Left forelimb (tissue), 1 donor: ENCODE results near the gene CHSY1.

Experiments used
- DNase-seq: peaks from one replicate; pipeline ENCODE4 v3.0.0-alpha.2; 2018; ENCODE audit warnings: low spot score

CHSY1 gene

DNA sequence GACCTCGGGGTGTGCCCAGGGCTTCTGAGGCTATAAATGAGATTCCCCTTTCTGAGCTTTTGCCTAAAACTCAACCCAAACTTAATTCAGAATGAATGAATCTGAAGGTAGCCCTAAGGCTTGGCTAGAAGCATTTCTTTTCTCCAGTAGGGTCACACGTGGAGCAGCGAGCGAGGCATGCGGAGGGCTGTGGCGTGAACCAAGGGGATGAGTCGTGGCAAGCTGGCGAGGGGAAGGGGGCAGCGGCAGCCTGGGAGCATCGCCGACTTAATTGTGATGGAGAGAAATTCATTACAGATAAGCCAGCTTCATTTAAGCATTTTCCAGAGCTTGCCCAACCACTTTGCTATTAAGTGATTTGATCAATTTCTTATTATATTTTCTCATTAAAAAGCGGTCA is 79.9 kb downstream of the CHSY1 start:
- no peak for DNase-seq

GRCh38 chr15:101170568-101171350 is 81.1 kb downstream of the CHSY1 start:
- DNase-seq, result no peak

GRCh38 chr15:101169495-101170071 is 82.3 kb downstream of the CHSY1 start:
- DNase-seq, result no peak

GRCh38 chr15:101168898-101169494 is 82.9 kb downstream of the CHSY1 start:
- DNase-seq, result no peak

GRCh38 chr15:101168463-101168824 is 83.4 kb downstream of the CHSY1 start:
- no peak for DNase-seq

DNA sequence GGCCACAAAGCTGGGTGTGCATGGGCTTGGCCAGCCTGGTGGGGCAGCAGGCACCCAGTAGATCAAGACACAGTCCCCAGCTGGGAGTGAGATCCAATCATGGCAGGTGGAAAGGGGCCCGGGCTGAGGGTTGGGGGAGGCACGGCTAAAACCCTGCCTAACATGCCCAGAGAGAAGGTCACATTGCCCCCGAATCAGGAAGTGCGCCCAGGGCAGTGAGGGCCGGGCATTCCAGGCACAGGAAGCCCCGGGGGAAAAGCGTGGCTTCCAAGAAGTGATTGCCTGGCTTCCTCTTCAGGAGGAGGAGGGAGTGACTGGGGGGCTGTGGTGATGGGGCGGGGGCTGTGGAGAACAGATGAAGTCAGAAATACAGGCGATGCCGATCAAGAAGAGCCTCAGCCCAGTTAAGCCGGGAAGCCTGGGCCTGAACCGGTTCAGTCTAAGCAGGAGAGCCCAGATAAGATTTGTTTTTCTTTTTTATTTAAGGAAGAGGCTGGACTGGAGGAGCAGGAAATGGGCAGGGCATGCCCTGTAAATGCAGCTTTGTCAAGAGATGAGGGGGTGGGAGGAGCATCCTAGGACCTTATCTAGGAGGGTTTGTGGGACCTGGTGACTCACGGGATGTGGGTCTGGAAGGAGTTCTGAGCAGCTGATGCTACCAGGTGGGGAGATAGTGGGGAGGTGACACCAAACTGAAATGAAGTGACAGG is 83.9 kb downstream of the CHSY1 start:
- DNase-seq, result no peak

- no peak for DNase-seq
Measured at GRCh38 chr15:101167411-101167752, 84.5 kb downstream of the CHSY1 start.

DNA sequence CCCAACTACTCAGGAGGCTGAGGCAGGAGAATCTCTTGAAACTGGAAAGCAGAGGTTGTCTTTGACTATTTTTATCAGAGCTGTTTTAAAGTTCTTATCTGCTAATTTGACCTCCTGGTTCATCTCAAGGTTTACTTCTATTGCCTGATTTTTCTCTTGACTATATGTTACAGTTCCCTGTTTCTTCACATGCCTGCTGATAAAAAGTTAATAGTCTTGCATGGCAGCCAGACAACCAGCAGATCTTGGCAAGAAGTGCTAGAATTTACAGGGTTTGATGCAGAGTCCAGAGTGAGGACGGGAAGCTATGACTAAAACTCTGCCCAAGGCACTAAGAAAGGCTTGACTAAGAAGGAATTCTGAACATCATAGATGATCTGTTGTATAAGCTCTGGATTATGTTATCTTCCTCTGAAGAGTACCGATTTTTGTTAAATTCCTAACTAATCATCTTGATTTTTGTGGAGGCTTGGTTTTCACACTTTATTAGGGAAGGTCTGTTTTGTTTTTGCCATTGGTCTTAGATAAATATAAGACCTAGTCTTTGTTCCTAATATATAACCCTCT is 85.9 kb downstream of the CHSY1 start:
- DNase-seq, result no peak

GRCh38 chr15:101162701-101163483 is 89.0 kb downstream of the CHSY1 start:
- peak; percentile 76 for DNase-seq

DNA sequence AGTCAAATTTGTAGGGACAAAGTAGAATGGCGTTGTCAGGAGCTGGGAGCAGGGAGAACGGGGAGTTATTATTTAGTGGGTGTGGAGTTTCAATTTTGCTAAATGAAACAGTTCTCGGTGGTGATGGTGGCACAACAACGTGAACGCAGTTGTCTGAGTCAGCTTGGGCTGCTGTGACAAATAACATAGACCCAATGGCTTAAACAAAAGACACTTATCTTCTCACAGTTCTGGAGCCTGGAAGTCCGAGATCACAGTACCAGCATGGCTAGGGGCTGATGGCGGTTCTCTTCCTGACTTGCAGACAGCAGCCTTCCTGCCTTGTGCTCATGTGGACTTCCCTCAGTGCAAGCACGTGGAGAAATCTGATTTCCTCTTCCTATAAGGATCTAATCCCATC is 90.2 kb downstream of the CHSY1 start:
- DNase-seq, result no peak

DNA sequence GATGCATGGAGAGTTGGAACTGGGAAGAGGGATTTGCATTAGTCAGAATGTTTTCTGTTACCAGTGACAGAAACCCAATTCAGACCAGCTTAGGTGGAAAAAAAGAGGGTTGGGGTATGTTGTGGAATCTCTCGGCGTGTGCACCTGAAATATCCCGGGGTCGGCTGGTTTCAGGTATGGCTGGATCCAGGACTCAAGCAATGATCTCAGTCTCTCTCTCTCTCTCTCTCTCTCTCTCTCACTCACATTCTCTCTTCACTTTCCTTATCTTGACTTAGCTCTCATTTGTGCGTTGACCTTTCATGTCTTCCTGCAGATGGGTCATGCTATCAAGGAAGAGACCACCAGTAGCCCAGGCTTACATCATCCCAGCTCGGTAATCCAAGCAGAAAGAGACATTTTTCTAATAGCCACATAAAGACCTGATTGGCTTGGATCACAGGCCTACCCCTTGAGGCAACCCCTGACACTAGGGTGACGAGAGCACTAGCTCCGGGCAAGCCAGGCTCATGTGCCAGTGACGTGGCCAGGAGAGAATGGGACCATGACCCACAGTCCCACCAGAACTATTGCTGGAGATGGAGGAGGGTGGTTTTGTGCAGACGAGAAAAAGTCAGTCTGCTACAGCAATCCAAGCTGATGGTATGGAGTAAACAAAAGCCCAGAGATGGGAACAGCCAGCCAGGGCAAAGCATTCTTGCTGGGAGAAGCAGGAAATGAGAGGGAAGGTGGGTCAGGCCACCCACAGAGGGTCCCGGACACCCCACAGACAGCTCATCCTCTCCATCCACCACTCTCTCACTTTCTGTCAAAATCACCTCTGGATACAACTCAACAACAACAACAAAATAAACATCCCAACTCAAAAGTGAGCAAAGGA is 91.7 kb downstream of the CHSY1 start:
- no peak for DNase-seq

- DNase-seq, result no peak
Measured at GRCh38 chr15:101159096-101159935, 92.5 kb downstream of the CHSY1 start.

GRCh38 chr15:101158166-101159095 is 93.4 kb downstream of the CHSY1 start:
- DNase-seq, result no peak

- DNase-seq, result no peak
Measured at GRCh38 chr15:101157721-101158120, 94.1 kb downstream of the CHSY1 start.

DNA sequence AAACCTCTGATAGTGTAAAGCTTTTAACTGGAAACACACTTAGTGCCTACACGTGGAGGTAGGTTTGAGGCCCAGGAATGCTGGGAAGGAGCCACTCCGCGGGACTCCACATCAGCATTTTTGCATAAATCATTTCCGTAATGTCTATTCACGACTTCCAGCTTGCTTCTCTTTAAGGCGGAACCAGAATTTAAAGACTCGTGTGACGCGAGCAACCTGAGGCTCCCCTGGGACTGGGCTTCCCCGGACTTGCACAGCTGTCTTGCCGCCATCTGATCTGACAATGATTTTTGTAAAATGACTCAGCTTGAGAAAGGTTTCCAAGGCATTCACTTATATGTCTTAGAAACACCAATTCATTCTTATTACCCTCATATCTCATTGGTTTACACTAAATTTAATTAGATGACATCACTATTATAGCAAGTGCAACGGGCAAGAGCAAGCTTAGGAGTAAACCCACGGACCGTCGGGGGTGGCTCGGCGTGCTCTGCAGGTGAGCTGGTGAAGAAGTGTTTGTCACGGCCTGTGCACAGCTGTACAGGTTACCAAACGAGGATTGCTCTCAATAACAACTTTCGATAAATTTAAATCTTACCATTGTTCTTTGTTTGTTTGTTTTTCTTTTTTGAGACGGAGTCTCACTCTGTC is 95.2 kb downstream of the CHSY1 start:
- no peak for DNase-seq

DNA sequence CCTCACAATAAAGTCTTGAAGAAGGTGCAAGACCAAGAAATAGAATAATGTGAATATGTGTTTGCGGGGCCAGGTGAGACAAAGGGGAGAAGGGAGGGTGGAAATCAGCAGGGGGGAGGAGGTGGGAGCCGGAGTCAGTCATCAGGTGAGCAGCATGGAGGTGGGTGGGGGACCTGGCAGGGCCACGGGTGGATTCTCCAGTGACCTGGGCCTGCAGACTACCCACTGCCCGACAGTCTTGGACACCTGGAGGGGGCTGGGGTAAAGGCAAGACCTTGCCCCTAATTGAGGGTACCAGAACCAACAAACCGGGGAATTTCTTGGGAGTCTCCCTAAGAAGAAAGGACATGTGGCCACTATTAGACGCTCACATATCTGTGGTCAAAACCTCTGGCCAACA is 95.8 kb downstream of the CHSY1 start:
- no peak for DNase-seq

DNA sequence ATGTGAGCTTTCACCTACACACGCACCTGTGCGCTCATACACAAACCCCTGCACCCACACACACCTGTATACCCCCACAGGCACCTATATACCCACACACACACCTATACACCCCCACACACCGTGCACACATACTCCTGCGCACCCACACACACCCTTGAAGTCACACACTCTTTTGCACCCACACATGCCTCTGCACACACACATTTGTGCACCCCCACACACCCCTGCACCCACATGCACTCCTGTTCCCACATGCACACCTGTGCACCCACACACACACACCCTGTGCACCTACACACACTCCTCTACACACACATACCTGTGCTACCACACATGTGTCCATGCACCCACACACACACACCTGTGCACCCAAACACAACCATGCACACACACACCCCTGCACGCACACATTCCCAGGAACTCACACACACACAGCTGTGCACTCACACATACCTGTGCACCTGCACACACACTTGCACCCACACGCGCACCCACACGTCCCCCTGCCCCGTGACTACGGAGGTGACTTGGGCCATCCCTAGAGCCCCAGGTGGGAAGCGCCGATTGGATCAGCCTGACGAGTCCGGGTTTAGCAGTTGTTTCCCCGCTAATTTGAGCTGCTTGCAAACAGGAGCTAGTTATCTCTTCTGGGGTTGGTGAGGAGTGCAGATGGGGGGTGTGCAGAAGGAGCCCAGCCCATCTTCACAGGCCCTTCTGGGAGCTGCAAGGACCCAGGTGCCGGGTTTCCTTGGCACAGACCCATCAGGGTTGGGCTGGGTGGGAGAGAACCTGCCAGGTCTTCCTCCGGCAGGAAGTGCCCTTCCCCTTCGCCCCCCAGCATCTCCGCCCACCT is 97.8 kb downstream of the CHSY1 start:
- DNase-seq, result no peak
